Activated T-helper 1 cell treated with anti-CD3 and anti-CD28 coated beads, Interleukin-12 subunit alpha, Interleukin-12 subunit beta, Interleukin-2, Interleukin-4 antibody, amounts not matched to agents 30 ng/mL and 10 ng/mL and 1 ng/mL, durations not matched to agents 14 hours and 24 hours and 36 hours (primary cell): ENCODE results near the gene CAMTA1. TPM values are rescaled to one million over a fixed set of nuclear protein-coding genes. Genes with fewer than 3 reads are reported as not detected.

Experiments used
- DNase-seq: peaks from one replicate; pipeline ENCODE4 v3.0.0; 2021; ENCODE audit warnings: low spot score
- H3K27ac Mint-ChIP-seq: one replicate; pipeline ENCODE4 v1.8.0; 2021; ENCODE audit warnings: mild to moderate bottlenecking, mixed read lengths
- H3K27me3 Mint-ChIP-seq: one replicate; pipeline ENCODE4 v1.8.0; 2022; ENCODE audit warnings: mild to moderate bottlenecking, moderate library complexity, mixed read lengths; ENCODE audit not compliant: insufficient read depth
- H3K36me3 Mint-ChIP-seq: one replicate; pipeline ENCODE4 v1.8.0; 2021; ENCODE audit warnings: low read depth, mixed read lengths
- H3K4me1 Mint-ChIP-seq: one replicate; pipeline ENCODE4 v1.8.0; 2021; ENCODE audit warnings: low read depth, mixed read lengths
- H3K4me3 Mint-ChIP-seq: one replicate; pipeline ENCODE4 v1.8.0; 2021; ENCODE audit warnings: mild to moderate bottlenecking, moderate library complexity, mixed read lengths
- H3K9me3 Mint-ChIP-seq: one replicate; pipeline ENCODE4 v1.8.0; 2021; ENCODE audit warnings: mixed read lengths
- intact Hi-C: fragments of 100-400 bp; cut with micrococcal nuclease; formaldehyde crosslinking; loops from one replicate; pipeline ENCODE4 v1.15.1; 2024
- total RNA-seq: library from RNA; stranded (reverse); gene quantifications from 2 replicates; pipeline ENCODE4 v1.2.3, GENCODE V29; 2022

Gene CAMTA1
- total RNA-seq, 1 donor from 2014 or later: 57.2 TPM

DNA sequence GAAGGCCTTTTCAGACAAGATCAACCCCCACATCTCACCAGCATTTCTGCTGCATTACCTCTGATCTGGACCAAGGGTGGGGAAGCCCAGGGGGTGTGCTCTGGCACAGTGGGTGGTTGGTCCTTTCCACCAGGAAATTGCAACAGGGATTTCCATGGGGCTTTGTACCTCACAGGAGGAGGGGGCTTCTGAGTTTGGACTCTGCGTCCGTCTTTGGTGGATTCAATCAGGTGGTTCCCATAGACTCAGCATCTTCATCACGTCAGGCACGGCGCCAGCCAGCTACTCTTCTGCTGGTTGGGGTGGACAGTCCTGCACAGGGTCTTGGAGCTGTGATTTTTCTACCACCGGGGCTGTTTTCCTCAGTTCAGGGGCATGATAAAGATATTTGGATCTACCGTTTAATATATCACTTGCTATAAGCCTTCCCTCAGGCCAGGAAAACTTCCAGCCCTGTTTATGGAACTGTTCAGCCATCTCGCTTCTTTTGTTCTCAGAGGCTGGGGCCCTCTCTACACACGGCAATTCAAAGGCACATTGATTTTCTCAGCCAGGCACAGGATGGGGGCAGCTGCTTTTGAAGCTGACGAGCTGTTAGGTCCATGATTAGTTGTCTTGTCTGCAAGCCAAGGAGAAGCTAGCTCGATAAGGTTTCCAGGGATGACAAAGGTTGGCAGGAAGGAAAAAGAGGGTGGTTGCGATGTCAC lies 467.3 kb downstream of the CAMTA1 start:
- no peaks in the 10 kb centered on the region for H3K9me3 Mint-ChIP-seq
- DNase-seq: no peak
- H3K27me3 Mint-ChIP-seq: peaks cover 5% of the 10 kb centered on the region
- intact Hi-C loops: no loop called here
- no peak overlapping the region for H3K4me3 Mint-ChIP-seq
- no peaks in the 10 kb centered on the region for H3K4me1 Mint-ChIP-seq
- no peaks in the 10 kb centered on the region for H3K36me3 Mint-ChIP-seq
- H3K27ac Mint-ChIP-seq: no peak overlapping the region

GRCh38 chr1:7253118-7253480 lies 467.8 kb downstream of the CAMTA1 start:
- Mint-ChIP-seq H3K4me3 (no peak overlapping the region), H3K9me3 (no peaks in the 10 kb centered on the region), H3K27ac (no peak overlapping the region), H3K4me1 (no peaks in the 10 kb centered on the region), H3K36me3 (no peaks in the 10 kb centered on the region), H3K27me3 (peaks cover 2% of the 10 kb centered on the region)
- DNase-seq: no peak
- intact Hi-C loops: no loop called here

DNA sequence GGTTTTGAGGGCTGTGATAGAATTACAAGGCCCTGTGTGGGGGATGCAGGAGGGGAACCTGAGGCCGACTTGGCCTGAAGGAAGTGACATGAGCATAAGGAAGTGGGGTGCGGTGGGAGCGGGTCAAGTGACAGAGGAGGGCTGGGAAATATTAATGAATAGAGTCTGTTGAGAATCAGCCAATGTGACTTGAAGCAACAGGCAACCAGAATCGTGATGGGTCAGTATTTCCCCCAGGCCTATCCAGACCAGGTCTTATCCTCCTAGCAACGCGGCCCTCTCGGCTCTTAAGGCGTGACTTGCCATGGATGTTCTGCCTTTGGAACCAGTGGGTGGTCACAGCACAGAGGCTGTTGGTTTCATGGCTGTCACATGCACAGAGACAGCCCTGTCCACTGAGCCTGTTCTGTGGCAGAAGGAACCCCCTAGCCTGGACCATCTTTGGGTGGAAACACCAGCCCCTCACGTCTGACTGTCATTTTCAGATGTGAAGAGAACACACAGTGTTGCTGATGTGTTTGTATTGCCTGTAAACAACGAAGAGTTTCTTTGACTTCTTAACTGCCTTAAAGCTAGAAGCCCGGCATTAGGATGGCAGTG lies 468.8 kb downstream of the CAMTA1 start:
- Mint-ChIP-seq H3K4me3 (no peak overlapping the region), H3K27ac (no peak overlapping the region), H3K4me1 (no peaks in the 10 kb centered on the region), H3K9me3 (no peaks in the 10 kb centered on the region), H3K36me3 (no peaks in the 10 kb centered on the region), H3K27me3 (peaks cover 4% of the 10 kb centered on the region)
- DNase-seq: no peak
- intact Hi-C loops: no loop called here

DNA sequence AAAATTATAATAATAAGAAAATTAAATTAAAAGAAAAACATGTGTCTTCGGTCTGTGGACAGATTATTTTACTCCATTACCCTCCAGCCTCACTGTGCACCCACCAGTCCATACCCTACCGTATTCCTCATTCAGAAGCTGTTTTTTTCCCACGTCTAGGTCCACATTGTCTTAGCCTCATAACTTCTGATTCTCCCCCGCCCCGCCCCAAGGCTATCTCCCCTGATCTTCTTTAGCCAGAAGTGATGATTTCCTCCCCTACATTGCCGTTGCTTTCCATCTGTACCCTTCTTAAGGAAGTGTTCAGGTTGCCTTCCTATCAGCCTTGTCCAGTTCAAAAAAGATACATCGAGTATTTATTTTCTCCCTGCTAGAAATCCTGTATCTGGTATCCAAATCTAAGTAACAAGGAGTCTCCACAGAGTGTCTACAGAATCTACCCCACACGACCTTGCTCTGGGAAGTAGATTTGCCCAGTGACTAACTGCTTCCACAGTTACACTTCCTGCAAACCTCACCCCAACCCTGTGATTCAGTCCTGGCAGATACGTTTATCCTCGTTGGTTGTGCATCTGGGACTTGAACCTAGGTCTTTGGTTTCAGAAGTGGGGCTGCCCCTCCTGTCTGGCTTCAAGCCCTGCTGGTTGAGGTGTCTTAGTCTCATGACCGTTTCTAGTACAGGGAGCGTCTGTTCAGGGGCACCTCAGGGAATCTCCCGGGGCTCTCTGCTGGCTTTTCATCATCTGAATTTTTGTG lies 470.2 kb downstream of the CAMTA1 start:
- no peaks in the 10 kb centered on the region for H3K36me3 Mint-ChIP-seq
- no peak for DNase-seq
- no peak overlapping the region for H3K4me3 Mint-ChIP-seq
- no peak overlapping the region for H3K27ac Mint-ChIP-seq
- intact Hi-C loops: no loop called here
- H3K9me3 Mint-ChIP-seq: no peaks in the 10 kb centered on the region
- no peaks in the 10 kb centered on the region for H3K4me1 Mint-ChIP-seq
- peaks cover 2% of the 10 kb centered on the region for H3K27me3 Mint-ChIP-seq

DNA sequence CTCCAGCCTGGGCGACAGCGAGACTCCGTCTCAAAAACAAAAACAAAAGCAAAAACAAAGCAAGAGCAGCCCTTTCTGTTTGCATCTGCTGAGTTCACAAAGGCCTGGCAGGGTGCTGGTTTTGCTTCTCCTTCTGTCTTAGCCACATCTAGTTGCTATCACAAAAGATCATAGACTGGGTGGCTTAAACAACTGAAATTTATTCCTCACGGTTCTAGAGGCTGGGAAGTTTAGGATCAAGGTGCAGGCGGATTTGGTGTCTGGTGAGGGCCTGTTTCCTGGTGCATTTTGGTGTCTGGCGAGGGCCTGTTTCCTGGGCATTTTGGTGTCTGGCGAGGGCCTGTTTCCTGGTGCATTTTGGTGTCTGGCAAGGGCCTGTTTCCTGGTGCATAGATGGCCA lies 471.3 kb downstream of the CAMTA1 start:
- Mint-ChIP-seq H3K27me3 (peaks cover 2% of the 10 kb centered on the region), H3K27ac (no peak overlapping the region), H3K4me1 (no peaks in the 10 kb centered on the region), H3K4me3 (no peak overlapping the region), H3K9me3 (no peaks in the 10 kb centered on the region), H3K36me3 (no peaks in the 10 kb centered on the region)
- intact Hi-C loops: no loop called here
- no peak for DNase-seq

DNA sequence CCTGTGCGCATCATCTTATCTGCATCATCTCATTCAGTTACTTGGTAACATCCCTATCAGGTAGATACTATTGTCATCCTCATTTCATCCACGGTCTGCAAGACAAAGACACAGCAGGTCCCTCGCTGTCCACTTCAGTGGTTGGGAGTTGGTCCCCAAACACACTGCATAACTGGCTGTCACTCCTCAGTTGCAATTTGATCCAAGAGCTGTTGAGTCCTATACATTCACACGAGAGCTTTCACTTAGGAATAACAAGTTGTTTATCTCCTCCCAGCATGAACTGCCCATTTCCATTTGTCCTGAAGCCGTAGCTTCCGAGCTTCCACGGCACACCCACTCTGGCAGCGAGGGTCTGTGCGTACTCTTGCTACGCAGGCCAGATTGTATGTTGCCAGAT lies 472.0 kb downstream of the CAMTA1 start:
- intact Hi-C loops: no loop called here
- H3K4me1 Mint-ChIP-seq: no peaks in the 10 kb centered on the region
- no peaks in the 10 kb centered on the region for H3K36me3 Mint-ChIP-seq

DNA sequence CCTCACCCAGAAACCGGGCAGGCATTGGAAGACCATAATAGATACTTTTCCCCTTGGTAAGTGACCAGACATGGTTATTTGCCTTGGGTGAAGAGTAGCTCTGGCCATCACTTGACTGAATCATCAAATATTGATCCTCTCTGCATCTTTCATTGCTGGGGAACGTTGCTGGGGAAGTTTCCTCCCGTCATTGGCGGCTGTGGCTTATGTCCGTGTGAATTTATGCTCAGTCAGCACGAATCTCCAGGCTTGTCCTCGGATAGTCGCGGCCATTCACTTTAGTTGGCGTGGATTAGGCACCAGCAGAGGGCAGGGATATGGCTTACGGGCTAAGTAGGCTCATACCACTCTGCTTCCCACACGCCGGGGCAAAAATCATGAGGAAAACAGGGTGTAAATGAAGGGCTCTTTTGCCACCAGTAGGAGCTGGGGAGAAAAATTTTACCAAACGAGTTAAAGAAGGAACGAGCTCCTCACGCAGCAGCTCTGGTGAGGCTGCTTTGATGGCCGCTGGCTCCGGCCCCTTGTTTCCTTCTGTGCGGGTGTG lies 473.4 kb downstream of the CAMTA1 start:
- DNase-seq: no peak
- no peak overlapping the region for H3K27ac Mint-ChIP-seq
- no peaks in the 10 kb centered on the region for H3K36me3 Mint-ChIP-seq
- intact Hi-C loops: no loop called here
- peaks cover 6% of the 10 kb centered on the region for H3K27me3 Mint-ChIP-seq
- no peaks in the 10 kb centered on the region for H3K9me3 Mint-ChIP-seq
- no peak overlapping the region for H3K4me3 Mint-ChIP-seq
- H3K4me1 Mint-ChIP-seq: no peaks in the 10 kb centered on the region

More for the DNA sequence above, 472.0 kb downstream of the CAMTA1 start:
- H3K9me3 Mint-ChIP-seq: no peaks in the 10 kb centered on the region
- no peak for DNase-seq
- no peak overlapping the region for H3K27ac Mint-ChIP-seq
- peaks cover 2% of the 10 kb centered on the region for H3K27me3 Mint-ChIP-seq
- H3K4me3 Mint-ChIP-seq: no peak overlapping the region

DNA sequence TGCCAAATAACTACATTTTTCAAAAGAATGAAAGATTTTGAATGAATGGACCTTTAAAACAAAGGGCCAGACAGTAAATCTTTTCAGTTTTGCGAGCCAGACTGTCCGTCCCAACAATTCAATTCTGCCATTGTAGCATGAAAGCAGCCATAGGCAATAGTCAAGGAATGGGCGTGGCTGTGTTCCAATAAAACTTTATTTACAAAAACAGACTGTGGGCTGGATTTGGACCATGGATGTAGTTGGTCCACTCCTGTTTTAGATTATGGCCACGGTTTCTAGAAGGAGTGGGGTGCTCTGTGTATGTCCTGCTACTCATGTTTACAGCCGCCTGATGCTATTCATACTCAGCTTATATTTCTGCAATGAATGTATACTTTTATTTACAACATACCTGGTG lies 474.7 kb downstream of the CAMTA1 start:
- no peaks in the 10 kb centered on the region for H3K9me3 Mint-ChIP-seq
- H3K36me3 Mint-ChIP-seq: no peaks in the 10 kb centered on the region
- no peaks in the 10 kb centered on the region for H3K4me1 Mint-ChIP-seq
- intact Hi-C loops: no loop called here
- no peak overlapping the region for H3K27ac Mint-ChIP-seq
- peaks cover 6% of the 10 kb centered on the region for H3K27me3 Mint-ChIP-seq
- no peak overlapping the region for H3K4me3 Mint-ChIP-seq
- DNase-seq: no peak

- no peaks in the 10 kb centered on the region for H3K4me1 Mint-ChIP-seq
- H3K27ac Mint-ChIP-seq: no peak overlapping the region
- no peak for DNase-seq
- H3K4me3 Mint-ChIP-seq: no peak overlapping the region
- H3K27me3 Mint-ChIP-seq: peaks cover 6% of the 10 kb centered on the region
- intact Hi-C loops: no loop called here
- H3K9me3 Mint-ChIP-seq: no peaks in the 10 kb centered on the region
- H3K36me3 Mint-ChIP-seq: no peaks in the 10 kb centered on the region
These were observed 476.2 kb downstream of the CAMTA1 start for GRCh38 chr1:7261490-7261889.

GRCh38 chr1:7262611-7263010 lies 477.4 kb downstream of the CAMTA1 start:
- H3K27ac Mint-ChIP-seq: no peak overlapping the region

DNA sequence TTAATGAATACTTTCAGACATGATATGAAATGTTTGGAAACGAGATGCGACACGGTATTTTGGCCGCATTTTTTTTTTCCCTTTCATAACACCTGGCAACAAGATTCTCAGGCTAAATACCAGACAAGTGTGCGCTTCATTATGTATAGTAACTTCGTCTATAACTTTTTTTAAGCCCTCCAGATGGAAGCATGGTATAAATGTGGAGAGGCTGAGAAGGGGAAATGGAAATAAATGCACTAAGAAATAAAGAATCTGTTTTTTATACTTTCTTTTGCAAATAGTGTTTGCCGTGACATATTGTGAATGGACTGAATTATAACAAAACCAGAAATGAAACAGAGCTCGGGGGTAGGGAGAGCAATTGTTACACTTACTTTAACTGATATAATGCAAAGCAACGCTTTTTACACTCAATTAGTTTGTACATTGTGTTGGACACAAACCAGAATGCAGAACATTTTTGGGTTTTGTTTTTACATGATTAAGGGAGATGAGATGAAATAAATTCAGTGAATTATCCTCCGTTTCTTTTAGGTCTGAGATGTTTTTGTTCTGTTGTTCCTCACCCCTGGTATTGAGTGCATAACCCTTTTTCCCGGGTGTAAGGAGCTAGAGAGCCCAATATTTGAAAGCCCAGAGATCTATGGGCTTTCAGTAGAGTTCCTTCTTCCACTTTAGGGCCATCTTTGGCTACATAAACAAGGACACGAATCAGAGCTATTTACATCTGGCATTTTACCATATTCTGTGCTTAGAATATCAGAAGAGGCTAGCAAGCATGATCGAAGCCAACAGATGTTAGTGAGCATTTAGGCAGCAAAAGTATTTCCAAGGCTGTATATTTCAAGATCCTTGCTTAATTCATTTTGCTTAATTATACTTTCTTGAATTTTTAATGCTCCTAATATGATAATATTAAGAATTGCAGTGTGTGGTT lies 478.0 kb downstream of the CAMTA1 start:
- H3K27me3 Mint-ChIP-seq: peaks cover 6% of the 10 kb centered on the region
- no peak overlapping the region for H3K27ac Mint-ChIP-seq
- H3K4me3 Mint-ChIP-seq: no peak overlapping the region
- intact Hi-C loops: no loop called here
- DNase-seq: no peak
- no peaks in the 10 kb centered on the region for H3K9me3 Mint-ChIP-seq
- H3K36me3 Mint-ChIP-seq: no peaks in the 10 kb centered on the region
- no peaks in the 10 kb centered on the region for H3K4me1 Mint-ChIP-seq

More at GRCh38 chr1:7262611-7263010, 477.4 kb downstream of the CAMTA1 start:
- Mint-ChIP-seq H3K4me3 (no peak overlapping the region), H3K36me3 (no peaks in the 10 kb centered on the region), H3K4me1 (no peaks in the 10 kb centered on the region), H3K9me3 (no peaks in the 10 kb centered on the region), H3K27me3 (peaks cover 6% of the 10 kb centered on the region)
- intact Hi-C loops: no loop called here
- no peak for DNase-seq

DNA sequence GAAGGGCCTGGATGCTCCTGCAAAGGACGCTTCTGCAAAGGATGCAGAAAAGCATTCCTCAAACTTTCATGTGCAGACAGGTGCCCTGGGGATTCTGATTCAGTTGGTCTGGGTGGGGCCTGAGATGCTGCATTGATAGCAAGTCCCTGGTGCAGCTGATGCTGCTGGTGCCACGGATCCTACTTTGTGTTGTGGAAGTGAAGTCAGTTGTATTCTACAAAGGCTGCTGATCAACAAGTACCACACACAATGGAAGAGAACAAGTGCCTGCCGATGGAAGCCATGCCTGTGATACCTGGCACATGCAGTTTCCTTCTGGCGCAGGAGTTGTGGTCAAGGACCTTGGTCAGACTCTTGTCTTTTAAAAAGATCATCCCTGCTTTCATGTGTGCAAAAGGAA lies 478.8 kb downstream of the CAMTA1 start:
- no peak overlapping the region for H3K4me3 Mint-ChIP-seq
- no peaks in the 10 kb centered on the region for H3K4me1 Mint-ChIP-seq
- H3K36me3 Mint-ChIP-seq: no peaks in the 10 kb centered on the region
- peaks cover 7% of the 10 kb centered on the region for H3K9me3 Mint-ChIP-seq
- H3K27me3 Mint-ChIP-seq: peaks cover 4% of the 10 kb centered on the region
- DNase-seq: no peak
- H3K27ac Mint-ChIP-seq: no peak overlapping the region
- intact Hi-C loops: no loop called here
